Activated T-cell treated with anti-CD3 and anti-CD28 coated beads for 48 hours (primary cell): ENCODE measurements around the gene NCK2.
"Not testable (repeated sequence)": the region's sequence is repeated elsewhere in the genome, so short reads cannot be mapped to it uniquely, and the experiment has no call there.

Experiments used
- DNase-seq: peaks from one replicate; pipeline ENCODE4 v3.0.0-alpha.2; 2020; ENCODE audit warnings: low read depth

NCK2 gene

DNA sequence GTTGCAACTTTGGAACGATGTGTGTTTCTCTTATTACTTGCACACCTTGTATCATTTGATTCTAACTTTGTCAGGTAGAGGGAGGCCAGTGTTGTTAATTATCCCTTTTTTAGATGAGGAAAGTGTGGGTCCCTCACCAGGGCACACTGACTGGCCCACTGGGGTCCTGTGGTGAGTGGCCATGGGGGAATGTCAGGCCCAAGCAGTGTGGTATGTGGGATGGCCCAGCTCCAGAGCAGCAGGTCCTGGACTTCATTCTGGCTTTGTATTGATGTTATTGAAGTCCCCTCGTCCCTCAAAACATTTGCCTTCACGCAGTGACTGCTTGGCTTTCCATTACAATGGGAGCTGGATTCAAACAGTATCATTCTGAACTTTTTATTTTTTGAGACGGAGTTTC lies 11.7 kb downstream of the NCK2 start:
- no peak for DNase-seq

DNA sequence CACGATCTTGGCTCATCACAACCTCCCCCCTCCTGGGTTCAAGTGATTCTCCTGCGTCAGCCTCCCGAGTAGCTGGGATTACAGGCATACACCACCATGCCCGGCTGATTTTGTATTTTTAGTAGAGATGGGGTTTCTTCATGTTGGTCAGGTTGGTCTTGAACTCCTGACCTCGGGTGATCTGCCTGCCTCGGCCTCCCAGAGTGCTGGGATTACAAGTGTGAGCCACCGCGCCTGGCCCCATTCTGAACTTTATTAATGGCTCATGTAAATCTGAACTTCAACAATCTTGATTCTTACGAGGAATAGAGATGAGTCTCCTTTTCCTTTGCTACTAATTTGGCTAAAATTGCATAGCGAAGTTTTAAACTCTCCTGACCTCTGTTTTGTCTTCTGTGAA lies 12.2 kb downstream of the NCK2 start:
- not testable (repeated sequence) for DNase-seq

DNA sequence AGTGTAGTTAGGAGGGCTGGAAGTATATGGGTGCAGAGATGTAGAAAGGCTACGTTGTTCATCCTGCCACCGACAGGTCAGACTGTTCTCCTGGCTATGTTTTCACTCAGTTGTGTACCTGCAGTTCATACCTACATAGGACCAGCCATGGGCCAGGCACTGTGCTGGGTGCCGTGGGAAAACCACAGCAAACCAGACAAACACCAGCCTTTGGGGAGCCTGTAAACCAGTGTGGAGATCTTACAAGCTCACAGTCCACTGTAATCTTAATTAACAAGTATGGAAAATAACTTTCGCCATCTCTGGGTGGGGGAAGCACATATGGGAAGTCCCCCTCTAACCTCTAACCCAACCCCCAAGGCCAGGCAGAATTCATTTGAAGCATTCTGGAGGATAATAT lies 12.7 kb downstream of the NCK2 start:
- no peak for DNase-seq

DNA sequence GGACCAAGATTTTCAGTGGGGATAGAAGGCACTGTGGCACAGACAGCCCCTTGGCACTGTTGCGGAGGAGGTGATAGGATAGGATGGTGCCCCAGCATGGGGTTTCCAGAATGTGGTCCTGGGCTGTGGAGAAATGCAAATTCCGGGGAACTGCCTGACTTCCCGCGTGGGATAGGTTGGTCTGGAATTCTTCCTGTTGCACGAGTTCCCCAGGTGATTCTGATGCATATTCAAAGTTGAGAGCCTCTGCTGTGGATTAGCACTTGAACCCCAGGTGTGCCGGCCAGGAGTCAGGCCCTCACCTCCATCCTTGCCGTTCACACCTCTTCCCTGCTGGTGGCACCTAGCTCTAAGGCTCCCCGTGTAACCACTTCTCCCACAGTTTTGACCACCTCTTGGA lies 15.5 kb downstream of the NCK2 start:
- no peak for DNase-seq

DNA sequence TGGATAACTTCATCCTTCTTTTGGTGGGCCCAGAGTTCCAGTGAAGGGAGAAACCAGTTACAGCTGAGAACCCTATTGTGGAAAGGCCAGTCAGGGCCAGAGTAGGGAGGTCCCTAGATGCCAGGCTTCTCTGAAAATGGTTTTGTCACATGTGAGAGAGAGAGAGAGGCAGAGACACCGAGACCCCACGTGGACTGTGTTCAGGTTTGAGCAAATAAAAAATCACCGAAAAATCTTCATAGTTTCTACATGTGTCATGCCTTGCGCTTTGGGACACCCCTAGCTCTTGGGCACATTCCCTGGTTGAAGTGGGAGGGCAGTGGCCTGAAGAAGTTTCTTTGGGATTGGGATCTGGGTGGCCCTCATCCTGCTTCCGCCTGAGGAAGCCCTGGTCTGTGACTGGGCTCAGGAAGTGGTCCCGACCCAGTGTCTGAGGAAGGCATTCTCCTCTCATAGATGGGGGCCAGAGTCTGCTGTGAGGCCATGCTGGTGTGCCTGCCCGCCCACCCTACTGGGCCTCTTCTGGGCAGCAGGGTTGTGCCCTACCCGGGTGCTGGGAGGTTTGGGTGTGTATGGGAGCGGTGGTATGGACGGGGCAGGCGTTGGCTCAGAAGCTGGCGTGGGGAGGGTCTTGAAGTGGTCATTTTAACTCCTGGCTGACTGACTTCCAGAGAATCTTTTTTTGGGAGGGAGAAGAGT lies 16.1 kb downstream of the NCK2 start:
- no peak for DNase-seq

DNA sequence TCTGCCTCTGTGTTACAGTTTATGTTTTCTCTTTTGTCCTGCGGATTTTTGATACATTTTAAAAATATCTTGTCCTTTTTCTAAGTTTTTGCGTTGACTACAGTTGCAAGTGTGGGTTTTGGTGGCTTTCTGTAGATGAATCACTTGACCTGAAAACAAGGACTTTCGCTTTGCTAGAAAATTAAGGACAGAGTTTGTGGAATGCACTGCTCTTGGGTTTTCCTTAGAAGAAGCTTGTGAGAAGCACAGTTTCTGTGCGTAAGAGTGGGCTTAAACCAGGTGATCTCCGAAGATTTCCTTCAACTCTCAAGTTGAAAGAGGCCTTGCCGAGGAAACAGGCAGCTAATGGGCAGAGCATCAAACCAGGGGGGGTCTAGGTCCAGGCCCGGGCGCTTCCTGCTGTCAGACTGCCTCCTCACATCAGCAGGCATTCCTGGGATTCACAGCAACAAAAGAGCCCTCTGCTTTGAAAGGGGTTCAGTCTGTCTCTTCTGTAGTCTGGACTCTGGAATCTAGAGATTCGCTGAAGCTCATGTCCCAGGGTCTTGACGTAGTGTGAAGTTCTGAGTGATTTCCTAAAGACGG lies 17.3 kb downstream of the NCK2 start:
- no peak for DNase-seq

DNA sequence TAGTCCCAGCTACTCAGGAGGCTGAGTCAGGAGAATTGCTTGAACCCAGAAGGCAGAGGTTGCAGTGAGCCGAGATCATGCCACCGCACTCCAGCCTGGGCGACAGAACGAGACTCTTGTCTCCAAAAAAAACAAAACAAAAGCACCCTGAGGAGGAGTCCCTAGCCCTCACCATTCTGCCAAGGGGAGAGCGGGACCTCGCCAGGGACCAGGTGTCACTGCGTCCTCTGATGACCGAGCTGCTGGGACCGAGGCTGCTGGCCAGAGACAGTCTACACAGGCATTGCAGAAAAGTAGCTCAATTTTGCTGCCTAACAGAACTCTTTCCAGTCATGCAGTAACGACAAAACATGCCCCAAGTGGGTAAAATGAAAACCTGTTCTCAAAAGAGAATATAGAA lies 18.4 kb downstream of the NCK2 start:
- DNase-seq: no peak

DNA sequence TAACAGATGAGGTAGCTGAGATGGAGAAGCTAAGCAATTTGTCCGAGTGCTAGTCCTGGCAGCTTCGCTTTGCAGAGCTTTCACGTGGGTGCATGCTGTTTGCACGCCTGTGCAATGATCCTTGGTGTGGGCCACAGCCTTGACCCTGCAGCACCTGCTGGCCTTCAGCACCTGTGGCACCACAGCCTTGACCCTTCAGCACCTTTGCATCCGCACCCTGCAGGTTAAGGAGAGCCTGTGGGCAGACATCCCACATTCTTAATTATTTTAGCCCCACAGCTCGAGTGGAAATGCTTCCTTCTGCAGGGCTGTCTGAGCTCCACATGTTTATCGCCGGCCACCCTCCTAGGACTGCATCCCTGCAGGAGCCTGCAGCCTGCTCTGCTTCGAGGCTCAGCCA lies 19.3 kb downstream of the NCK2 start:
- no peak for DNase-seq

DNA sequence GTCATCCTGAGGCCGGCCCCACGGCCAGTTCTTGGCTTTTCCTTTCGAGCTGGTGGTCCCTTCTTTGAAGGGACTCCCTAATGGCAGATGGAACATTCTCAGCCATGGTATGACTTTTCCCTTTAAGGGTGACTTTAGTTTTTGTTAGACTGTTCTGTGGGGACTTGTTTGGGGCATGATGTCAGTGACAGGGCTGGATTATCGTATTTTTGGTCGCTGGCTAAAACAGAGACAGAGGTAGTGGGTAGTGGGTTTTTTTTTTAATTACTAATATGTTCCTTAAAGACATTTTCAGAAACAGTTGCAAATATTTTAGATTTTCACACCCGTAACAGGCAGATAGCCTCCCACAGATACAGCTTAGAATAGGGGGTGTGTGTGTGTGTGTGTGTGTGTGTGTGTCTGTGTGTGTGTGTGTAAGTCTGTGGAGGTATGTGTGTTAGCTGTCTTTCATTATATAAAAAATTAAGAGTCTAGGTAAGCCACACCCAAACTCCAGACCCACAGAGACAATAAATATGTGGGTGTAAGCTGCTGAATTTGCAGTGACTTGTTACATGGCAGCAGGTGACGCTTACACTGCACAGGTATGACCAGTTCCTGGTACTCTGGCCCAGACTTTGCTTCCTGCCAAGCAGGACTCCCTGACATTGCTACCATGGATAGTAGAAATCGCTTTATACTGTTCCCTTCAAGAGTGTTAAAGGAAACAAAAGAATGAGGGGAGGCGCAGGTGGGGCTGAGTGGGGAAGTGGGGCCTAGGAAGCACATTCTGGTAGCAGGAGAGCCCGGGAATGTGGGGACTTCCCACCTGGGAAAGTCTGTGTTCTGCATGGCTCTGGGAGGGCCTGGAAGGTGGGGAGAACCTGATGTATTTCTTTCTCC lies 20.9 kb downstream of the NCK2 start:
- no peak for DNase-seq

DNA sequence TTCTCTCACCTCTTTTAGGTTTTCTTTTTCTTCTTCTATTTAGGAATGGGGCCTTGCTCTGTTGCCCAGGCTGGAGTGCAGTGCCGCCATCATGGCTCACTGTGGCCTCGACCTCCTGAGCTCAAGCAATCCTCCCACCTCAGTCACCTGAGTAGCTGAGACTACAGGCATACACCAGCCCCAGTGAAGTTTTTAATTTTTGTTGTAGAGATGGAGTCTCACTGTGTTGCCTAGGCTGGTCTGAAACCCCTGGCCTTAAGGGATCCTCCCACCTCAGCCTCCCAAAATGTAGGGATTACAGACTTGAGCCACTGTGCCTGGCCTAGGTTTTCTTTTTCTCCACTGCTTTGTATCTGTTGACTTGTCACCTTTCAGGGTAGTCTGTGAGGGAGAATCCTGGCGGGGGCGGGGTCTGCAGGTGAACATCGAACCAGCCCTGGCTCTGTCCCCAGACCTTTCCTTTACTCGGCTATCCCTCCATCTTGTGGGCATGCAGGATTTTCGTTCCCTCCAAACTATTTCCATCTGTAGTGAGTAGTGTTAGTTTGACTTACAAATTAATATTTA lies 21.7 kb downstream of the NCK2 start:
- no peak for DNase-seq

DNA sequence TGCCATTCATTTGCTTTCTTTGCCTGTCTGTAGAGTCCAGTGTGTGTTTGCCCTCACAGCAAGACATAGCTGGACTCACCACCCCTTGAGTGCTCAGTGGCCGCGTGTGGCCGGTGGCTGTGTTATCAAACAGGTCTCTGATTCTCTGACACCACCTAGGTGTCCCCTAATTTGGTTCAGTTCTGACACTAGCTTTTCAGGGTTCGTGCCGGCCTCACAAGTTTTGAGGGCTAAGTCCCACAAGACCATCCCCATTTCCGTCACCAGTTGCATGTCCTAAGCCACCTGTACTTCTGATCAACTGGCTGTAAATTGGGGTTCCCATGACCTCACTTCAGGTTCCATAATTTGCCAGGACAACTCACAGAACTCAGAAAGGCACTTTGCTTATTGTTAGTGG lies 23.5 kb downstream of the NCK2 start:
- no peak for DNase-seq

DNA sequence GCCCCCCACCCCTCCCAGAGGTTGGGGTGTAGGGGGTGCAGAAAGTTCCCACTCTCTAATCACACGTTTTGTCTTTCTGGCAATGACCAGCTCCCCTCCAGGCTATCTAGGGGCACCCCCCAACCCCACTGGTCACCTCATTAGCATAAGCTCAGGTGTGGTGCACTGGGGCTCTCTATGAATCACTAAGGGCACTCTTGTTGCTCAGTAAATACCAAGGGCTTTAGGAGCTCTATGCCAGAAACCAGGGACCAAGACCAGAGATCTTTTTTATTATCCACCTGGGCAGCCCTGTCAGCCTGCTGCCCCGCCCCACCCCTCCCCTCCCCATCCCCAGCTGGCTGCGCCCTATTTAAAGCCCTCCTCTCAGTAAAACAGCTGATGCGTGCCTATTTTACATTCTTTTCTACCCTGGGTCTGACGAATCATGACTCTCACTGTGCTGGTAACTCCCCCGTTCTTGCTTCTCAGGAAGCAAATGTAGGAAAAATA lies 24.3 kb downstream of the NCK2 start:
- no peak for DNase-seq

DNA sequence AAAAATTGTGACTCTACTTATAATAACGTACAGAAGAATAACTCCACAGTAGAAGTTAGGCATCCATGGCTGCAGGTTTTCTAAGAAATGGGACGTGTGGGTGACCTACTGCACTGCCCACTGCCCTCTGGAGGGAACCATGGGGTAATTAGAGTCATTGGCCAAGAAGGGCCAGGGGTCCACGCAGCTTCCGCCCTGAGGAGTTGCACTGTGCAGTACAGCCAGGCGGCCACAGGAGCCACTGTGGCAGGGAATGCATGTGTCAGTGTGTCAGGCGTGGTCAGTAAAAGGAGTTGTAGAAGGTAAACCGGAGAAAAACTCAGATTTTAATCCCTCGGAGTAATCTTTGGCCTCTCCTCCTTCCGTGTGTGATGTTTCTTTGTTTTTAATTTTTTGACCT lies 24.8 kb downstream of the NCK2 start:
- DNase-seq: no peak

DNA sequence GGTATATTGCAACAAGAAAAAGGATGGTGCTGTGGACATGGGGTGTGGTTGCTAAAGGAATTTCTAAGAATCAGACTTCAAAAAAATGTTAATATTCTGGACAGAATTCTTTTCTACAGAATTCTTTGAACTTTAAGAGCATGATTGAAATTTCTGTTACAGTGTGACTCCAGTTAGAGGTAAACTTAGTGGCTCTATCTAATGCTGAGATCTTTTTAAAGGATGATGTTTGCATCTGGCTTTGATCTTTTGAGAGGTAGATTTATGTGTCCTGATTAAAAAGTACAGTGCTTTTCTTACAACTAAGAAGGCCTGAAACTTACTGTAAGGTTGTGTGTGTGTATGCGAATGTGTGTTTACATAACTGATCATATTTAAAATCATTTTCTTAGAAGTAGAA lies 25.4 kb downstream of the NCK2 start:
- DNase-seq: no peak

DNA sequence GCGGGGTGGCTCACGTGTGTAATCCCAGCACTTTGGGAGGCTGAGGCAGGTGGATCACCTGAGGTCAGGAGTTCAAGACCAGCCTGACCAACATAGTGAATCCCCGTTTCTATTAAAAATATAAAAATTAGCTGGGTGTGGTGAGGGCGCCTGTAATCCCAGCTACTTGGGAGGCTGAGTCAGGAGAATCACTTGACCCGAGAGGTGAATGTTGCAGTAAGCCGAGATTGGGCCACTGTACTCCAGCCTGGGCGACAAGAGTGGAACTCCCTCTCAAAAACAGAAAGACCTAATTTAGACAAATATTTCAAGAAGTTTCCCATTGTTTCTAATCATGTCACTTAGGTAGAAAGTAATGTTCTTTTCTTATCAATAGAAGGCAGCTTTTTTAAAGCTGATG lies 26.6 kb downstream of the NCK2 start:
- DNase-seq: not testable (repeated sequence)

DNA sequence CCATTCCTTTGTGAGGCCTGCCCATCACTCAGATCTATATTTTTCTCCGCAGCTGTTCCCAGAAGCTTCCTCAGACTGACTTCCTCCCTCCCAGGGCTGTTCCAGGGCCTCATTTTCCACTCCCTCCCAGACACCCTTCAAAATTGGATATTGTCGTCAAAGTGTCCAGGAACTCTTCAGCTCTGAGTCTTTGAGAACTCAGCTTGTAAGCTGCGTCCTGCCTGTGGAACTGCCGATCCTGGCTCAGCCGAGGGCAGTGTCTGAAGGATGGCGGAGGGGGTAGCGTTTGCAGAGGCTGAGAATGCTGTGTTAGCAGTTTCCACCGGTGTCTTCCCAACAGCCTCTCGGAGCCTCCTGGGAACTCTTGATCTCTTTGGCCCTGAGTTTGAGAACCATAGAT lies 27.1 kb downstream of the NCK2 start:
- DNase-seq: no peak

DNA sequence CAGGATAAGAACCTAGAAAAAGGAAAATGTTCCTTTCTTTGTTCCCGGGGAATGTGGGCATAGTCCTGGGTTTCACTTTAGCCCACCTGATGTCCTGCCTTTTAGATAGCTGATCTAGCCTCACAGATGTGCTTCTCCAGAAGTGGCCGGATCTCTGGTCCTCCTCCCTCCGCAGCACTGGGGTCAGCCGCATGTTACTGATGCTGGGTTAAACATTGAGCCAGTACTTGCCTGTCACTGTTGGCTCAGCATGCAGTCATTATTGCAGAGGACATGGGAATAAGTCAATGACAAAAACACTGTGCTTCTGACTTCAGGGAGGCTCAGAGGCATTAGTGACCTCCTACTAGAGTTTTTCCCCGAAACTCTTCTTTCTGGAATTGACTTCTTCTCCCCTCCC lies 27.6 kb downstream of the NCK2 start:
- DNase-seq: no peak

DNA sequence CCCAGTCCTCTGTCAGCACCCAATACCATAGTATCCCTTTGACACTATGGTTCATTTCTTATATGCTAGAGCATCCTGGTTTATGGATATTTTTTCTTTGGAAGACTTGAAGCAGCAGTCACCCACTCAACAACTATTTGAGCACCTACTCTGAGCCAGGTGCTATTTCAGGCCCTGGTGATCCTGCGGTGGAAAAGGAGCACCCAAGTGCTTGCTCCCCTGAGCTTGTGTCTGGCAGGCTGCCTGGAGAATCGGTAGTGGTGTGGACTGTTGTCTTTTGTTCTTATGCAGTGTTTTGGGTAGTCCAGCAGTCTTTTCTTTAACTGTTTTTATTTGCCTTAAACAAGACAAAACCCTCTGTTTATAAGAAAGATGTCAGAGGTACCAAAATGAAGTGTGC lies 28.9 kb downstream of the NCK2 start:
- no peak for DNase-seq

DNA sequence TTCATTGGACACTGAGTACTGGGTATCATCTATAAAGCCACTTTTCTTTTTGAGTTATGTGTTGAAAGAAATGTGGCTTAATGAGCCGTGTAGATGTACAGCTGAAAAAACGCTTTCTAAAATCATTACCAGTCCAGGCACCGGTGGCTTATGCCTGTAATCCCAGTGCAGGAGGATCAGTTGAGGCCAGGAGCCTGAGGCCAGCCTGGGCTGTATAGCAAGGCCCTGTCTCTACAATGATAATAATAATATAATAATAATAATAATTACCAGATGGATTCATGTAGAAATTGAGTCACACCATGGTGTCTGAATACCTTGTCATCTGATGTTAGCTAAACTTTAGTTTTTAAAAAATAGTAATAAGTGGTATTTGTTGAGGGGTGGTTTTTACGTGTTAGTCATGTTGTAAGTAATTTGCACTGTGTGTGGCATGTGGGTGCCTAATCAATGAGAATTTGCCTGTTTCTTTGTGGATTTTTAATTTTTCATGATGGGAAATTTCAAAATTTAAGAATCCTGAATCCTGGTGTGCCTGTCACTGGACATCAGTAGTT lies 30.1 kb downstream of the NCK2 start:
- no peak for DNase-seq

DNA sequence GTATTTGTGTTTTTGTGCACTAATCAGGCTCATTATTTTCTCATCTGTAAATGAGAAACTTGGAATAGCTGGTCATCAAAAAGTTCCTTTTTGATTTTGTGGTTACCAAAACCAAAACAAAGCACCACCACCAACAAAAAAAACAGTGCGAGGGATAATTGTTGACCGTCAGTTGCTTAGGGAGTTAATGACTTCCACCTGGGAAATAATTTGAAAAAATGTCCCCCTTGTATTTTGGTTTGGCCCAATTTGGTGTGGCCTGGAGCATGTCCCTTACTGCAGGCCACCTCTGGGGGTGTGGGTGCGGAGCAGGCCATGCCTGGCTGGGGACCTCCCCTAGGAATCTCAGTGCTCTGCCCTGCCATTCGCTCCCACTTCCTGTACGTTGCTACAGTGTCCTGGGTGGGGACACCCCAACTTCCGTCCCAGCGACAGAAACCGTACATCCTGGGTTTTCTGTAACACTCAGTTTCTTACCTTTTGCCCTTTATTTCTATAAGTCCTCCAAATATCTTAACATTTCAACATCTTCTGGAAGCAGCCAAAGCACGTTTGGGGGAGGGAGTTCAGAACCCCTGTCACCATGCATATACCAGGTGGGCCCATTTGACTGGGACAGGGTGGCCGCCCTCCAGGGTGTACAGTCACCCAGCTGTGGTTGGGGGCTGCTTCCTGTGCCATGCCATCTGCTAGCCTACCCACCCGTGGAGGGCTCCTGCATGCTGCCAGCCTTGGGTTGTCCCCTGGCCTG lies 31.3 kb downstream of the NCK2 start:
- DNase-seq: no peak

DNA sequence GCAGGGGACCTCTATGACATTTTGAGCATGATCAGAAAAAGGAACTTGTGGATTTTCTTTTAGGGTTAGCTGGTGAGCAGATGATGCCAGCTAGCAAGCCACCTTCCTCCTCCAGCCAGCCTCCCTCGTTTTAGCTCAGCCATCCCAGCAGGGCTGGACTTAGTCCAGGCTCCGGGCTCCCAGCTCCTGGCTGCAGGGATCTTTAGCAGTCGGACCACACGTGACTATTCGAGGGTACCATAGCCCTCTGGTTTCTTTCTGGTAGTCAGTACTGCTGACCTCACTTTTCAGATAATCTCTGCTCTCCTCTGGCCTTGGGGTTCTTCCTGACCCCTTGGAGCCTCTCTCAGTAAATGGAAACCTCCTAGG lies 31.8 kb downstream of the NCK2 start:
- no peak for DNase-seq

DNA sequence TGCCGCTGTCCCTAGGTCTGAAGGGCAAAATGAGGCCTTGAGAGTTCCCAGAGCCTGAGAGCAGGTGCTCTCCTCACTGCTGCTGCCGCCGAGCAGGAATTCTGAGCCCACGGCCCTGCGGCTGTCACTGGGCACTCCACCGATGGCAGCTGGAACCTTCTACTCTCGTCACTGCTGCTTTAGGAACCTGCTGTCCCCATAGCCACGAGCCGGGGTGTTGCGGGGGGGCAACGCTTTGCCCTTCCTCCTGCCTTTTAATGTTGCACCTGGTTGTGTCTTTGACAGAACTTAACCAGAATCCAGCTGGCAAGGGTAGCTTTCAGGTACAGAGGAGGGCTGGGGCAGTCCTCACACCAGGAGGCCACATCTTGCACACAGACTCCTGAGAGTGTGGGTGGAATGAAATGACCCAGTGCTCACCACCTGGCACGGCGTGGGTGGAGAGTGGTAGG lies 32.3 kb downstream of the NCK2 start:
- DNase-seq: no peak
